ENCODE measurements around the gene TBX1.
A peak's percentile ranks its signal among the peaks of the same experiment; 100 is the strongest.

The TBX1 gene

GRCh38 chr22:19793161-19793560 is 32.6 kb downstream of the TBX1 start:
- Histone ChIP-seq H3K36me3 (no peaks in the 10 kb centered on the region), H3K4me3 (ENCODE audit: low read depth, low read length) (no peak overlapping the region), H3K27me3 (no peaks in the 10 kb centered on the region), H3K9me3 (no peaks in the 10 kb centered on the region), H3K4me1 (no peaks in the 10 kb centered on the region)
- no peak for DNase-seq
- TF ChIP-seq CTCF (IDR thresholded peaks at IDR 0.05; ENCODE audit: low read depth, low read length): no peak

DNA sequence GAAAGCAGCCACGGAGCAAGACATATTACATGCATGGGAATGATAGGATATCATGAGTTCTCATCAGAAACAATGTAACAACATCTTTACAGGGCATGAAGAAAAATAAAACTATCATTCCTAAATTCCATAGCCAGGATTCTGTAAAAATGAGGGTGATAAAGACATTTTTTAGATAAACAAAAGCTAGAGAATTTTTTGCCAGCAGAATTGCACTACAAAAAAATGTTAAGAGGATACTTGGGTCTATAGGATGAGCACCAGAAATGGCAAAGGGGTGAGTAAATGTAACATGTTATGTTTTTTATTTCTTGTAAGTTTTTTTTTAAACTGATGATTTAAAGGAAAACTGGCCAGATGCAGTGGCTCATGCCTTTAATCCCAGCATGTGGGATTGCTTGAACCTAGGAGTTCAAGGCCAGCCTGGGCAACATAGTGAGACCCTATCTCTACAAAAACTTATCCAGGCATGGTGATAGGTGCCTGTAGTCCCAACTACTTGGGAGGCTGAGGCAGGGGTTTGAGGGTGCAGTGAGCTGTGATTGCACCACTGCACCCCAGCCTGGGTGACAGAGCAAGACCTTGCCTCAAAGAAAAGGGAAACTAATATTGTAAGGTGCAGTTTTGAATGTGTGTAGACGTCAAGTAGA is 33.2 kb downstream of the TBX1 start:
- no peak overlapping the region for H3K4me3 ChIP-seq (ENCODE audit: low read depth, low read length)
- DNase-seq: no peak
- no peaks in the 10 kb centered on the region for H3K9me3 ChIP-seq
- no peaks in the 10 kb centered on the region for H3K36me3 ChIP-seq
- no peaks in the 10 kb centered on the region for H3K27me3 ChIP-seq
- TF ChIP-seq CTCF (IDR thresholded peaks at IDR 0.05; ENCODE audit: low read depth, low read length): no peak
- no peaks in the 10 kb centered on the region for H3K4me1 ChIP-seq

DNA sequence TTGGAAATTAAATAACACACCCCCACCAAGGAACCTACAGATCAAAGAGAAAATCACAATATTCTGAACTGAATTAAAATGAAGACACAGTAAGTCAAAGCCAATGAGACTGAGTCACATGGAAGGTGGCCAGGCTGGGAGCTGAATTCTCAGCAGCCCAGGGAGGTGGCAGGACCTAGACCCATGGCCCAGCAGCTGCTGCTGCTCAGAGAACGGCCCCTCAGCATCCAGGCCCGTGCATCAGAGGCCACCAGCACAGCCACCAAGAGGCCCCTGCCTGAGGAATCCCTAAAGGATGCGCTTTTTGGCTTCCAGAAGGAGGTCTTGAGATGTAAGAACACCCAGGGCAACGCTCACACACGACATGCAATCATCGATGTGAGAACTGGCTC is 35.0 kb downstream of the TBX1 start:
- H3K9me3 ChIP-seq: no peaks in the 10 kb centered on the region
- H3K4me1 ChIP-seq: peaks cover 9% of the 10 kb centered on the region
- no peaks in the 10 kb centered on the region for H3K27me3 ChIP-seq
- no peak for DNase-seq
- H3K4me3 ChIP-seq (ENCODE audit: low read depth, low read length): no peak overlapping the region
- TF ChIP-seq CTCF (IDR thresholded peaks at IDR 0.05; ENCODE audit: low read depth, low read length): no peak
- H3K36me3 ChIP-seq: no peaks in the 10 kb centered on the region

- no peak for TF ChIP-seq CTCF (IDR thresholded peaks at IDR 0.05; ENCODE audit: low read depth, low read length)
- H3K4me3 ChIP-seq (ENCODE audit: low read depth, low read length): no peak overlapping the region
- no peaks in the 10 kb centered on the region for H3K36me3 ChIP-seq
- H3K27me3 ChIP-seq: no peaks in the 10 kb centered on the region
- peaks cover 9% of the 10 kb centered on the region for H3K4me1 ChIP-seq
- no peaks in the 10 kb centered on the region for H3K9me3 ChIP-seq
- no peak for DNase-seq
Measured at GRCh38 chr22:19796160-19796559, 35.6 kb downstream of the TBX1 start.

DNA sequence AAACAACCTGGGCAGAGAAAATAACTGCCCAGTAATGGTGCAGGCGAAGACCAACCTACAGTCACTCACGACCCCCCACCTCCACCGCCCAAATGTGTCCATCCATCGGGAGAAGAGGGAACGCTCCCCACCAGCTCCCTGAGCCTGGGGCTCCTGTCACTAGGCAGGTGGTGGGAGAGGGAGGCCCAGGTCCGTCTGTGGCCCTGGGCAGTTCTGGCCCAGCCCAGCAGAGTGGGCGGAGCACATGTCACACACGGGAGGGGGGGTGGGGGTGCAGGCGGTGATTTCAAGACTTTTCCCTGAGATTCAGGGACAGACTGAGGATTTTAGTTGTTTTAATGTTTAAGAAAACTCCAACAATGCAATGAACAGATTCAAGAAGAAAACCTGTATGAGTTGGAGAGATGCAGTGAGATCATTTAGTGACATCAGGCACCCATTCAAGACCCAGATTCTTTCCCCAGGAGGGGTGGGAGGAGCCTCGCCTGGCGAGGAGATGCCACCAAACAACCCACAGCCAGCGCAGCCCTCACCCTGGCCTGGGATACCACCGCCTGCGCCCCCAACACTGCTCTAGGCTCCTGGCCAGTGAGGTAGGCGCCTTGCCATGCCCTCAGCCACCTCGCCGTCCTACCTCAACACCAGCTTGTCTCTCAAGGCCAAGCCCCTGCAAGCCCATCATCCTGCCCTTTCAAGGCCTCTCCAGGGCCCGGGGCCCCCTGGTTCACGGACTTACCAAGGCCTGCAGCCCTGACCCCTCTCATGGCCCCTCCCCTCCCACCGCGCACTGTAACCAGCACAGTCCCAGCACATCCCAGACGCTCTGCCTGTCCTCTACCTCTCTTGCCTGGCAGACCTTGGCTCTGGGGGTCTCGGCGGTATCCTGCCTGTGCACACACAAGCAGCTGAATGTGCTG is 36.8 kb downstream of the TBX1 start:
- Histone ChIP-seq H3K4me3 (ENCODE audit: low read depth, low read length) (no peak overlapping the region), H3K27me3 (no peaks in the 10 kb centered on the region), H3K36me3 (no peaks in the 10 kb centered on the region), H3K9me3 (no peaks in the 10 kb centered on the region), H3K4me1 (peaks cover 14% of the 10 kb centered on the region)
- DNase-seq: peak; percentile 13
- no peak for TF ChIP-seq CTCF (IDR thresholded peaks at IDR 0.05; ENCODE audit: low read depth, low read length)
